Activated T-helper 2 cell treated with anti-CD3 and anti-CD28 coated beads, Interferon-gamma antibody, Interleukin-2, Interleukin-4, amounts not matched to agents 10 μg/mL and 5 μg/mL and 100 μg/mL, durations not matched to agents 14 hours and 24 hours and 36 hours (primary cell): ENCODE results near the gene ACACA. TPM values are rescaled to one million over a fixed set of nuclear protein-coding genes. Genes with fewer than 3 reads are reported as not detected.
A peak's percentile ranks its signal among the peaks of the same experiment; 100 is the strongest.
"Not testable (repeated sequence)": the region's sequence is repeated elsewhere in the genome, so short reads cannot be mapped to it uniquely, and the experiment has no call there.

Experiments
- DNase-seq: peaks from one replicate; pipeline ENCODE4 v3.0.0; 2021; ENCODE audit warnings: low spot score
- H3K27ac Mint-ChIP-seq: one replicate; pipeline ENCODE4 v1.8.0; 2021; ENCODE audit warnings: mixed read lengths
- H3K27me3 Mint-ChIP-seq: one replicate; pipeline ENCODE4 v1.8.0; 2021; ENCODE audit warnings: low read depth, mixed read lengths
- H3K36me3 Mint-ChIP-seq: one replicate; pipeline ENCODE4 v1.8.0; 2021; ENCODE audit warnings: low read depth, mixed read lengths
- H3K4me1 Mint-ChIP-seq: one replicate; pipeline ENCODE4 v1.8.0; 2021; ENCODE audit warnings: low read depth, mixed read lengths
- H3K4me3 Mint-ChIP-seq: one replicate; pipeline ENCODE4 v1.8.0; 2021; ENCODE audit warnings: low read depth, mild to moderate bottlenecking, moderate library complexity, mixed read lengths
- H3K9me3 Mint-ChIP-seq: one replicate; pipeline ENCODE4 v1.8.0; 2021; ENCODE audit warnings: mixed read lengths
- intact Hi-C: fragments of 100-400 bp; cut with micrococcal nuclease; formaldehyde crosslinking; loops from one replicate; pipeline ENCODE4 v1.15.1; 2023
- total RNA-seq: library from RNA; stranded (reverse); gene quantifications from 2 replicates; pipeline ENCODE4 v1.2.3, GENCODE V29; 2022

Gene ACACA
- total RNA-seq, 1 donor from 2014 or later = 109 TPM

DNA sequence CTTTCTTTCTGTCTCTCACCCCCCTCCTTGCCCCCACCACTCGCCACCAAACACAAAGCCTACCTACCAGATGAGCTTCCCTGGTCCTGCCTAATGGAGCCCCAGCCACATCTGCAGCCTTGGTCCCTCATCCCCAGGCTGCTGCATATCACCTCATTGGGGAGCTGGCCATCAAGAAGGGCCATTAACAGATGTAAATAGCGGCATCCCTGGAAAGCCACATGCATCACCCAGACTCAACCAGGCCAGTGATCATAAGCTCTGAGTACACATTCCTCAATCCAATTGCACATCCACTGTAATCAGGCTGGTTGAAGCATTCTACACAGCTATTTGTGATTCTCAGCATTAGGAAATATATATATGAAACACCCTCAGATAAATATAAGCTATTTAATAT is 242.6 kb downstream of the ACACA start:
- H3K9me3 Mint-ChIP-seq = no peaks in the 10 kb centered on the region
- peaks cover 27% of the 10 kb centered on the region for H3K36me3 Mint-ChIP-seq
- no peaks in the 10 kb centered on the region for H3K27me3 Mint-ChIP-seq
- intact Hi-C loops = no loop called here
- H3K4me1 Mint-ChIP-seq = no peaks in the 10 kb centered on the region
- H3K4me3 Mint-ChIP-seq = no peak overlapping the region
- DNase-seq = no peak
- H3K27ac Mint-ChIP-seq = no peak overlapping the region

DNA sequence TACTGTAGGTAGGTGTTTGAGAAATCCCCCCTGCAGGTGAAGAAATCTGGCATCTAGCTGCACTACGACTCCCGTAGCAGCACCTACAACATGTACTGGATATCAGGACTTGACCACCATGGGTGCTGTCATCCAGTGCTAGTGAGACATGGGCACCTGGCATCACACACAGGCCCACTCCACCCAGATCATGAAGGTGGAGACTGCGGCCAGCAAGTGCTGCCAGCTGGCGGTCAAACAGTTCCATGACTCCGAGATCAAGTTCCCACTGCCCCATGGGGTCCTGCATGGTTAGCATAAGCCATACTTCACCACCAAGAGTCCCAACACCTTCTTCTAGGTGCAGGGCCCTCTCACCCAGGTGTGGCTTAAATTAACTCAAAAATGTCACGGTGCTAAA is 243.8 kb downstream of the ACACA start:
- DNase-seq = no peak
- no peaks in the 10 kb centered on the region for H3K27me3 Mint-ChIP-seq
- H3K4me1 Mint-ChIP-seq = no peaks in the 10 kb centered on the region
- intact Hi-C loops = no loop called here
- no peak overlapping the region for H3K27ac Mint-ChIP-seq
- no peaks in the 10 kb centered on the region for H3K9me3 Mint-ChIP-seq
- peaks cover 31% of the 10 kb centered on the region for H3K36me3 Mint-ChIP-seq
- H3K4me3 Mint-ChIP-seq = no peak overlapping the region

DNA sequence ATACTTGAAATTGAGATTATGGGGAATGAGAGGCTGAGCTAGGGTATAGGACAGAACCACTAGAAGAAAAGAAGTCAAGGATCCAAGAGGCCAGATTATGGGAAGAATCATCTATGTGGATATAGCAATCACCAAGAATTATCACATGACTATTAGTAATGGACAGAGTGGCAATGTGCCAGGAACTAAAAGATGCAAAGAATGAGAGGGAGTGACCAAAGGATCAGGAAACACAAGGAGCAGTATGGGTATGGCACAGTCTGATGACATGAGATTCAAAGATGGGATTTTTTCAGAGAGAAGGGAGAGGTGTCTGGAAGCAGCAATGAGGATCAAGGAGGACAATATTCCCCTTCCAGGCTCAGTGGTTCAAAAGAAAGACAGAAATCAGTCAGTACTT is 245.7 kb downstream of the ACACA start:
- no peaks in the 10 kb centered on the region for H3K27me3 Mint-ChIP-seq
- H3K36me3 Mint-ChIP-seq = peaks cover 38% of the 10 kb centered on the region
- H3K27ac Mint-ChIP-seq = no peak overlapping the region
- DNase-seq = no peak
- intact Hi-C loops = no loop called here
- no peaks in the 10 kb centered on the region for H3K4me1 Mint-ChIP-seq
- no peak overlapping the region for H3K4me3 Mint-ChIP-seq
- H3K9me3 Mint-ChIP-seq = no peaks in the 10 kb centered on the region

DNA sequence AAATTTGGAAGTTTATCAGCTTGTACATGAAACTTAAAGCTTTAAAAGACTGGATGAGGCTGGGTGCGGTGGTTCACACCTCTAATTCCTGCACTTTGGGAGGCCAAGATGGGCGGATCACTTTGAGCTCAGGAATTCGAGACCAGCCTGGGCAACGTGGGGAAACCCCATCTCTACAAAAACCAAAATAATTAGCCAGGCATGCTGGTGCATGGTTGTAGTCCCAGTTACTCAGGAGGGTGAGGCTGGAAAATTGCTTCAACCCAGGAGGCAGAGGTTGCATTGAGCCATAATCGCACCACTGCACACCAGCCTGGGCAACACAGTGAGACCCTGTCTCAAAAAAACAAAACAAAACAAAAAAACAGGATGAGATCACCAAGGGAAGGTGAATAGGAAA is 248.3 kb downstream of the ACACA start:
- H3K27ac Mint-ChIP-seq = no peak overlapping the region

DNA sequence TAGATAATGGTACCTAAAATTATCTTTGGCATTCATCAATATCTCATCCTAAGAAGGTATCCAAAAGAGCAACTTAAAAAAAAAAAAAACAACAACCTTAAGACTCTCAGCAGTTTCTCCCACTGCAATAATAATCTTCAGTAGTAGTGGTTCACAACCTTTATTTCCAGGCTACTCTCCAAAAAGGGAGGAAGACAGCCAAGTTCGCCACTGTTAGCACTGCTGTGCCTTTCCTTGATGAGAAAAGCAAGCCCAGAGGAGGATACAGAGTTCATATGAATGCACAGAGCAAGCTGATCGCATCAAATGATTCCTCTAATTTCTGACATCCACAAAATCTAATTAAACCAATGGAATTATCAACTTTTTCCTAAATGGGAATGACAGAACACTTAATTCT is 258.5 kb downstream of the ACACA start:
- DNase-seq = no peak
- no peak overlapping the region for H3K4me3 Mint-ChIP-seq
- no peak overlapping the region for H3K27ac Mint-ChIP-seq
- H3K36me3 Mint-ChIP-seq = peaks cover 48% of the 10 kb centered on the region
- intact Hi-C loops = no loop called here
- no peaks in the 10 kb centered on the region for H3K9me3 Mint-ChIP-seq
- no peaks in the 10 kb centered on the region for H3K27me3 Mint-ChIP-seq
- peaks cover 15% of the 10 kb centered on the region for H3K4me1 Mint-ChIP-seq

More for the DNA sequence above, 248.3 kb downstream of the ACACA start:
- Mint-ChIP-seq H3K9me3 (no peaks in the 10 kb centered on the region), H3K4me1 (no peaks in the 10 kb centered on the region), H3K27me3 (no peaks in the 10 kb centered on the region), H3K4me3 (no peak overlapping the region), H3K36me3 (peaks cover 41% of the 10 kb centered on the region)
- no peak for DNase-seq
- intact Hi-C loops = no loop called here

DNA sequence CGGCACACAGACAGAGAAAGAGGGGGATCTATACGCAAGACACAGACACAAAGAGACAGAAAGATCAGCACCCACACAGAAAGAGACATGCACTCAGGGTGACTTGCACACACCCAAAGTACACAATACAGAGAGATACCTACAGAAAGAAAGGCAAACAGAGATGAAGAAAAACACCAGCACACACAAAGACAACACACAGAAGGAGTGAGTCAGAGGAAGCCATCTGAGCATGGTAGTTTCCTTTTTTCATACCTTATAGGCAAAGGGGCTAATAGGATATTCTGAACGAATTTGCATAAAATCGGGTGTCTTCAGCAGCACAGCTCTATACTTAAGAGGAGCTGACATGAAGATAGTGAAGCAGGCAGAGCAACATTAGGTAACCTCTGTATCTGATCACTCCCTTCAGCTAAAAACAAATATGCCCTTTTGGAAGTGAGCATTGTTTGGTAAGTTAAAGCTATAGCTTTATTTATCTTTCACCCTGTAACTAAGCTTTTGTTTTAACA is 259.3 kb downstream of the ACACA start:
- no peak for DNase-seq
- Mint-ChIP-seq H3K36me3 (peaks cover 45% of the 10 kb centered on the region), H3K27ac (peak overlapping the region; percentile 58), H3K4me1 (peaks cover 15% of the 10 kb centered on the region), H3K27me3 (no peaks in the 10 kb centered on the region), H3K9me3 (no peaks in the 10 kb centered on the region), H3K4me3 (no peak overlapping the region)
- intact Hi-C loops = no loop called here

DNA sequence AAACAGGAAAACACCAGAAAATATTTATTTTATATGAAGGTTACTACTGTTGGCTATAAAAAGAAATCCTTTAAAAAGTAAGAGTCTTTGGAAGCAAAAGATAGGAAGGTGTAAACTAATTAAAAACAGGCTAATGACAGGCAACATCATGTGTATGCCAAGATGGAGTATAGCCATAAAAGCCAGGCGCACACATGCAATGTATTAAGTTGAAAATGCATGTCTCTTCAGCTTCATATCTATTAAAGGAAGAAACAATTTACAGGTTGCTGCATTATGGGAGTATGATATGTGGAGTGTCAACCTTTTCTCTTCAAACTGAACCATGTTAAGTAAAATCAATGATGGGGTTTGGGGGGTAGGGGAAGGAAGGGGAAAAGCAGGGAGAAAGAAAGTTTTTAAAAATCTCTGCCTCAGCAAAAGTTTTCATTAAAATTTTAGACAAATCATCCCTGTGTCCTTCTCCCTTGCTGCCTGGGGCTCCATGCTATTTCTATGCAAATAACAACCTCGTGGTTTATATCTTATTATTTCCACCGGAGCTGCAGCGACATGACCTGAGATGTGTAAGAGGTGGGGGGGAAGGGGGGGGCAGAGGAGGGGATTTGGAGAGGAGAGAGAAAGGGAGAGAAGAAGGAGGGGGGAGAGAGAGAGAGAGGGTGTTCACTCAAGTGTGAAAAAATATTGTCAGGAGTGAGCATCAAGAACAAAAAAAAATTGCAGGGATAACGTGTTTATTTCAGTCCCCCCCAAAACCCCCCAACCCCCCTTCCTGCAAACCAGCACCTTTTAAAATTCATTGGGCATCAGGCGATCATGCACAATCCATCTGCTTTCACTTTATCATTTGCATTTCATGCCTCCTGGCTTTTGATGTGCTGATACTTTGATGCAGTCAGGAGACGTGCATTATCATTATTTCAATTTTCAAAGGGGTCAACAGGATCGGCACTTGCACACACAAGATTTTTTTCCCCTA is 260.3 kb downstream of the ACACA start:
- H3K4me3 Mint-ChIP-seq = no peak overlapping the region
- no peaks in the 10 kb centered on the region for H3K9me3 Mint-ChIP-seq
- DNase-seq = no peak
- H3K4me1 Mint-ChIP-seq = peaks cover 15% of the 10 kb centered on the region
- no peak overlapping the region for H3K27ac Mint-ChIP-seq
- intact Hi-C loops = no loop called here
- H3K36me3 Mint-ChIP-seq = peaks cover 46% of the 10 kb centered on the region
- H3K27me3 Mint-ChIP-seq = no peaks in the 10 kb centered on the region

DNA sequence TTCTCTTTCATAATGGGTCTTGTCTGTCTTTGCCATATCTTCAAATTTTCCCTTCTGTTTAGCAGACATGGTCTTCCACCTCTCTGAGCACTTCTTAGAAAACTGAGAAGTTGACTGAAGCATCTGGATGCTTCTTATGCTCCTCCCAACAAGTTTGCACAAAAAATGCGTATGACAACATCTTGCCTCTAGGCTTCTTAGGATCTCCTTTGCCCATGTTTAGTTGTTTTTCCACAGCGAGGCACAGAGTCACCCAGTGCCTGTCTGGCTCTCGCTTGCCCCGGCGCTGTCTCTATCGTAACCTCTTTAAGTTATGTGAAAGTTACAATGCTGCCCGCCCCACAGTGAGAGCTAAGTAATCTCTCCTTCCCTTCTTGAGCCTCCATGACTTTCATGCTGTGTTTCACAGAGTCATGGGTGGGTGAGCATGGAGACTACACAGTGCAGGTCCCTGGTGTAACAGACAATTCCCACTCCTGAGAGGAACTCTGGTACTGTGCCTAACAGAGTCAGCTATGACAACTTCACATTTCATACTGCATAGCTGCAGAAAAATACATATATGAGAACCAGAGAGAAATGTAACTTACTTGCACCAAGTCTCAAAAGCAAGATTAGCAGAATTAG is 262.4 kb downstream of the ACACA start:
- DNase-seq = no peak

DNA sequence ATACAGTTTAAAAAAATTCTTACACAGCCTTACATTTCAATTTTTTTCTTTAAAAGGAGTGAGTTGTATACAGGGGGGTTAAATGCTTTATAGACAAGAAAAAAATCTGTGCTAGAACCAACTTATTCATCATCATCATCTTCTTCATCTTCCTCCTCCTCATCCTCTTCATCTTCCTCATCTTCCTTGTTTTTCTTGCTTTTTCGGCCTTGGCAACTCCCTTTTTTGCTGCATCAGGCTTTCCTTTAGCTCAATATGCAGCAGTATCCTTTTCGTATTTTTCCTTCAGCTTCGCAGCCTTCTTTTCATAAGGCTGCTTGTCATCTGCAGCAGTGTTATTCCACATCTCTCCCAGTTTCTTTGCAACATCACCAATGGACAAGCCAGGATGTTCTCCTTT is 263.1 kb downstream of the ACACA start:
- H3K4me1 Mint-ChIP-seq = peaks cover 15% of the 10 kb centered on the region
- intact Hi-C loops, H3K27ac Mint-ChIP-seq, H3K4me3 Mint-ChIP-seq, DNase-seq, H3K9me3 Mint-ChIP-seq, H3K27me3 Mint-ChIP-seq: not testable (repeated sequence)
- H3K36me3 Mint-ChIP-seq = peaks cover 46% of the 10 kb centered on the region

More for the DNA sequence above, 262.4 kb downstream of the ACACA start:
- Mint-ChIP-seq H3K4me1 (peaks cover 15% of the 10 kb centered on the region), H3K27me3 (no peaks in the 10 kb centered on the region), H3K9me3 (no peaks in the 10 kb centered on the region), H3K36me3 (peaks cover 45% of the 10 kb centered on the region), H3K27ac (no peak overlapping the region), H3K4me3 (no peak overlapping the region)
- intact Hi-C loops = no loop called here

DNA sequence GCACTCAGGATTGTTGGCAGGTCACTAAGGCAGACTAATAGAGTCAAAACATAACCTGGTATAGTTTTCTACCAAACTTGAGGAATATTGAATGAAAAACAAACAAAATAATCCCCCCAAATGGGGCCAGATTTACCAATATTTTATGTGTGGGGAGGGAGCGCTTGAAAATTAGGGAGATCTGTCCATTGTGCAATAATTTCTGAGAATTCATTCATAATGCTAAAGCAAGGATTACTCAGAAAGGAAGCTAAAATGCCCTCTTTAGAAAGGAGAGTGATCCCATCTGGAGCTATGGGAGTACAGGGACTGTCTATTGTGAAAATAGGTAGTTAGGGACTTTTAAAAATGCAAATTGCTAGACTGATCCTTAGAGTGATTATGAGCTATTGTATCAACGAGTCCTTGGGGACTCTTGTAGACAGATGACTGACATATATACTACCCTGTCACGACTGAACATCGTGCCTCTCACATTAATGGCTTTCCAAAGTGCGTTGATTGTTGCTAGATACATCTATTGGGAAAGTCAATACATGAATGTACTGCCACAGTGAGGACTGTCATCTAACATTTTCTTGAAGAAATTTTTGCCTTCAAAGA is 264.2 kb downstream of the ACACA start:
- no peak overlapping the region for H3K4me3 Mint-ChIP-seq
- intact Hi-C loops = no loop called here
- no peaks in the 10 kb centered on the region for H3K27me3 Mint-ChIP-seq
- H3K27ac Mint-ChIP-seq = no peak overlapping the region
- H3K9me3 Mint-ChIP-seq = no peaks in the 10 kb centered on the region
- no peak for DNase-seq
- peaks cover 47% of the 10 kb centered on the region for H3K36me3 Mint-ChIP-seq
- peaks cover 11% of the 10 kb centered on the region for H3K4me1 Mint-ChIP-seq

DNA sequence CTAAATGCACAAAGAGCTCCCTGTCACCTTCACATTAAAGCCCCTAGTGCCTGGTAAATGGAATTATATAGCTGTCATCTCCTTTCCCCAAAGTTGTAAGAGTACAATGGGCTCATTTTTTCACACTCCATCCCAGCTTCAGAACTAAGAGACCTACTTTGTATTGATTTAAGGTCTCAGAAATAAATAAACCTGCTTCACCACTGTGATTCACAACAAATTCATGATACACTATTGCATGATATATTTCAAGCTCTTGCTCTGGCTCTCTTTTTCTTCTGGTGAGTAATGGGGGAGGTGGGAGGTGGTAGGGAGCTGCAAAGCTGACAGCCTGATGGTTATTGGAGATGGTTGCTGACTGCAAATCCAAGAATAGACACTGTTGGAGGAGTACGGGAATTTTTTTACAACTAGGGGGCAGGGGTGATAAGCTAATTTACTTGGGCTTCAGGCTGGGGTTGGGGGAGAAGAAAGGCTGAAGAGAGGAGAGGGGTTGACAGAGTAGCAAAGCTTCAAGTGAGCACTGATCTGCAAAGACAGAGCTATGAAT is 268.0 kb downstream of the ACACA start:
- H3K27ac Mint-ChIP-seq = no peak overlapping the region
- H3K36me3 Mint-ChIP-seq = peaks cover 23% of the 10 kb centered on the region
- no peak overlapping the region for H3K4me3 Mint-ChIP-seq
- peaks cover 7% of the 10 kb centered on the region for H3K4me1 Mint-ChIP-seq
- no peaks in the 10 kb centered on the region for H3K9me3 Mint-ChIP-seq
- no peaks in the 10 kb centered on the region for H3K27me3 Mint-ChIP-seq
- no peak for DNase-seq
- intact Hi-C loops = no loop called here

DNA sequence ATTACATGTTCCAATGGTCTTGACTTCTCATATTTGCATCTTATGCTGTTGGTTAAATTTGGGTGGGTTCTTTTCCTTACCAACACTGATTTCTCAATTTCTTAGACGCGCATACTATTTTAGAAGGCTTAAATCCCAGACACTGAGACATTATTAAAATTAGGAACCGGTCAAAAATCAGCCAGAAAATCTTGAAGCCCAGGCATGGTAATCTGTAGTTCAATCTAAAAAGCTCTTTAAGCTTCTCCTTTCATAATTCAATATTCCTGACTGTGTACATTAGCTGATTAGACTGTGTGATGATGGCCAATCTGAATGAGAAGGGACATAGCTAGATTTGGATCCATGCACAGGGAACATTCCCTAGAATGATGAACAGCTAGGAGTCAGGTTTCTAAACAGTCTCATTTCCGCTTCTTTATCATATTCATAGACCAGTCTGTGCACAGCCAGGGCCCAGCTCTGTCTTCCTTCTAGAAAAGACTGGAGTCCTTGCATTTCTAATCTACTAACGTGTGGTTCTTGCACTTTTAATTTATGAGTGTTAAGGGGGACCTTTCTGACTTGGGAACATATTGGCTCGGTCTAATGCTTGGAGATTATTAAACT is 268.6 kb downstream of the ACACA start:
- Mint-ChIP-seq H3K27me3 (no peaks in the 10 kb centered on the region), H3K9me3 (no peaks in the 10 kb centered on the region)
- no peak for DNase-seq

More for the DNA sequence above, 268.6 kb downstream of the ACACA start:
- peaks cover 7% of the 10 kb centered on the region for H3K4me1 Mint-ChIP-seq
- no peak overlapping the region for H3K4me3 Mint-ChIP-seq
- no peak overlapping the region for H3K27ac Mint-ChIP-seq
- intact Hi-C loops = no loop called here
- H3K36me3 Mint-ChIP-seq = peaks cover 20% of the 10 kb centered on the region
